ENCODE results near the gene TBC1D5.
A peak's percentile ranks its signal among the peaks of the same experiment; 100 is the strongest.

TBC1D5 gene

GRCh38 chr3:17238023-17238422 is 504.4 kb downstream of the TBC1D5 start:
- H3K4me3 ChIP-seq (ENCODE audit: low read length), result no peak overlapping the region
- DNase-seq (ENCODE audit: low read depth, low spot score), result no peak

GRCh38 chr3:17235310-17235709 is 507.1 kb downstream of the TBC1D5 start:
- DNase-seq (ENCODE audit: low read depth, low spot score), result no peak
- no peak overlapping the region for H3K4me3 ChIP-seq (ENCODE audit: low read length)

- no peak overlapping the region for H3K4me3 ChIP-seq (ENCODE audit: low read length)
- peak; percentile 3 for DNase-seq (ENCODE audit: low read depth, low spot score)
These were observed 508.0 kb downstream of the TBC1D5 start for GRCh38 chr3:17234382-17234781.

GRCh38 chr3:17233398-17233800 is 509.0 kb downstream of the TBC1D5 start:
- H3K4me3 ChIP-seq (ENCODE audit: low read length), result no peak overlapping the region
- peak; percentile 64 for DNase-seq (ENCODE audit: low read depth, low spot score)

- no peak overlapping the region for H3K4me3 ChIP-seq (ENCODE audit: low read length)
- DNase-seq (ENCODE audit: low read depth, low spot score), result no peak
These were observed 510.0 kb downstream of the TBC1D5 start for GRCh38 chr3:17232442-17232841.

GRCh38 chr3:17231537-17232261 is 510.7 kb downstream of the TBC1D5 start:
- no peak for DNase-seq (ENCODE audit: low read depth, low spot score)
- no peak overlapping the region for H3K4me3 ChIP-seq (ENCODE audit: low read length)

- no peak overlapping the region for H3K4me3 ChIP-seq (ENCODE audit: low read length)
- no peak for DNase-seq (ENCODE audit: low read depth, low spot score)
These were observed 515.0 kb downstream of the TBC1D5 start for GRCh38 chr3:17227472-17227871.

- DNase-seq (ENCODE audit: low read depth, low spot score), result no peak
- no peak overlapping the region for H3K4me3 ChIP-seq (ENCODE audit: low read length)
These were observed 520.9 kb downstream of the TBC1D5 start for GRCh38 chr3:17221529-17221928.

- no peak for DNase-seq (ENCODE audit: low read depth, low spot score)
- no peak overlapping the region for H3K4me3 ChIP-seq (ENCODE audit: low read length)
These were observed 522.8 kb downstream of the TBC1D5 start for GRCh38 chr3:17219593-17219992.

- no peak overlapping the region for H3K4me3 ChIP-seq (ENCODE audit: low read length)
- no peak for DNase-seq (ENCODE audit: low read depth, low spot score)
These were observed 523.8 kb downstream of the TBC1D5 start for GRCh38 chr3:17218587-17218986.

GRCh38 chr3:17217588-17217987 is 524.8 kb downstream of the TBC1D5 start:
- H3K4me3 ChIP-seq (ENCODE audit: low read length), result no peak overlapping the region
- DNase-seq (ENCODE audit: low read depth, low spot score), result no peak

- DNase-seq (ENCODE audit: low read depth, low spot score), result no peak
- H3K4me3 ChIP-seq (ENCODE audit: low read length), result no peak overlapping the region
These were observed 529.3 kb downstream of the TBC1D5 start for GRCh38 chr3:17213102-17213501.

- DNase-seq (ENCODE audit: low read depth, low spot score), result no peak
- H3K4me3 ChIP-seq (ENCODE audit: low read length), result no peak overlapping the region
These were observed 534.5 kb downstream of the TBC1D5 start for GRCh38 chr3:17207979-17208378.

GRCh38 chr3:17207019-17207418 is 535.4 kb downstream of the TBC1D5 start:
- no peak for DNase-seq (ENCODE audit: low read depth, low spot score)
- no peak overlapping the region for H3K4me3 ChIP-seq (ENCODE audit: low read length)

GRCh38 chr3:17204049-17204650 is 538.3 kb downstream of the TBC1D5 start:
- no peak overlapping the region for H3K4me3 ChIP-seq (ENCODE audit: low read length)
- DNase-seq (ENCODE audit: low read depth, low spot score), result no peak

GRCh38 chr3:17201538-17201937 is 540.9 kb downstream of the TBC1D5 start:
- peak; percentile 16 for DNase-seq (ENCODE audit: low read depth, low spot score)
- H3K4me3 ChIP-seq (ENCODE audit: low read length), result no peak overlapping the region

- DNase-seq (ENCODE audit: low read depth, low spot score), result no peak
- H3K4me3 ChIP-seq (ENCODE audit: low read length), result no peak overlapping the region
These were observed 546.4 kb downstream of the TBC1D5 start for GRCh38 chr3:17195856-17196604.

- no peak for DNase-seq (ENCODE audit: low read depth, low spot score)
- no peak overlapping the region for H3K4me3 ChIP-seq (ENCODE audit: low read length)
These were observed 547.2 kb downstream of the TBC1D5 start for GRCh38 chr3:17195192-17195611.

- no peak for DNase-seq (ENCODE audit: low read depth, low spot score)
- no peak overlapping the region for H3K4me3 ChIP-seq (ENCODE audit: low read length)
These were observed 548.3 kb downstream of the TBC1D5 start for GRCh38 chr3:17194116-17194515.

- H3K4me3 ChIP-seq (ENCODE audit: low read length), result no peak overlapping the region
- DNase-seq (ENCODE audit: low read depth, low spot score), result no peak
These were observed 549.4 kb downstream of the TBC1D5 start for GRCh38 chr3:17192995-17193394.

Measured in Jurkat, Clone E6-1 (cell line).